Measurements from ENCODE around the gene GTSE1. TPM values are rescaled to one million over a fixed set of nuclear protein-coding genes. Genes with fewer than 3 reads are reported as not detected.

The GTSE1 gene
- total RNA-seq, 3 donors from 2014 or later: 0.29 to 0.48 TPM; not detected in 1

- H3K27me3 ChIP-seq: no peaks in the 10 kb centered on the region
- peak overlapping the region; percentile 81 to 88 (median 82) for H3K4me3 ChIP-seq
- H3K9me3 ChIP-seq: no peaks in the 10 kb centered on the region
- no peak for TF ChIP-seq POLR2AphosphoS5 (IDR thresholded peaks at IDR 0.05)
- no peak for TF ChIP-seq POLR2A (IDR thresholded peaks at IDR 0.05)
- TF ChIP-seq CTCF (IDR thresholded peaks at IDR 0.05): no peak
- no peak for DNase-seq (ENCODE audit: low spot score in 2 of 2)
- peak overlapping the region in 1 of 2 donors; percentile 86 for H3K27ac ChIP-seq
- intact Hi-C loops (cut with DNase I; ENCODE audit: low total_unique reads): no loop called here
- peaks cover 0 to 5% of the 10 kb centered on the region in 2 donors for H3K4me1 ChIP-seq
- no peaks in the 10 kb centered on the region for H3K36me3 ChIP-seq
These were observed 45.4 kb upstream of the GTSE1 start for GRCh38 chr22:46251266-46251665.

- TF ChIP-seq POLR2AphosphoS5 (IDR thresholded peaks at IDR 0.05): no peak
- no peak for TF ChIP-seq POLR2A (IDR thresholded peaks at IDR 0.05)
- no peak for TF ChIP-seq CTCF (IDR thresholded peaks at IDR 0.05)
- no peak overlapping the region for H3K4me3 ChIP-seq
- intact Hi-C loops (cut with DNase I; ENCODE audit: low total_unique reads): no loop called here
These were observed 44.8 kb upstream of the GTSE1 start for GRCh38 chr22:46251816-46252380.

GRCh38 chr22:46256358-46256958 is 40.2 kb upstream of the GTSE1 start:
- TF ChIP-seq POLR2A (IDR thresholded peaks at IDR 0.05) (no peak), POLR2AphosphoS5 (IDR thresholded peaks at IDR 0.05) (no peak), CTCF (IDR thresholded peaks at IDR 0.05) (no peak)
- Histone ChIP-seq H3K9me3 (no peaks in the 10 kb centered on the region), H3K27me3 (no peaks in the 10 kb centered on the region), H3K27ac (no peak overlapping the region), H3K4me3 (no peak overlapping the region), H3K36me3 (no peaks in the 10 kb centered on the region), H3K4me1 (no peaks in the 10 kb centered on the region)
- intact Hi-C loops (cut with DNase I; ENCODE audit: low total_unique reads): no loop called here
- no peak for DNase-seq (ENCODE audit: low spot score in 2 of 2)

More at GRCh38 chr22:46251816-46252380, 44.8 kb upstream of the GTSE1 start:
- Histone ChIP-seq H3K36me3 (no peaks in the 10 kb centered on the region), H3K27ac (no peak overlapping the region), H3K9me3 (no peaks in the 10 kb centered on the region), H3K27me3 (no peaks in the 10 kb centered on the region), H3K4me1 (peaks cover 0 to 5% of the 10 kb centered on the region in 2 donors)
- no peak for DNase-seq (ENCODE audit: low spot score in 2 of 2)

- H3K36me3 ChIP-seq: no peaks in the 10 kb centered on the region
These were observed 37.3 kb upstream of the GTSE1 start for GRCh38 chr22:46259374-46259773.

GRCh38 chr22:46260038-46260437 is 36.6 kb upstream of the GTSE1 start:
- no peak for DNase-seq (ENCODE audit: low spot score in 2 of 2)
- intact Hi-C loops (cut with DNase I; ENCODE audit: low total_unique reads): no loop called here
- Histone ChIP-seq H3K4me3 (no peak overlapping the region), H3K4me1 (no peaks in the 10 kb centered on the region), H3K36me3 (no peaks in the 10 kb centered on the region), H3K9me3 (no peaks in the 10 kb centered on the region), H3K27ac (no peak overlapping the region), H3K27me3 (no peaks in the 10 kb centered on the region)
- TF ChIP-seq POLR2A (IDR thresholded peaks at IDR 0.05) (no peak), CTCF (IDR thresholded peaks at IDR 0.05) (no peak), POLR2AphosphoS5 (IDR thresholded peaks at IDR 0.05) (no peak)

More at GRCh38 chr22:46259374-46259773, 37.3 kb upstream of the GTSE1 start:
- Histone ChIP-seq H3K4me1 (no peaks in the 10 kb centered on the region), H3K4me3 (no peak overlapping the region), H3K27ac (no peak overlapping the region), H3K27me3 (no peaks in the 10 kb centered on the region), H3K9me3 (no peaks in the 10 kb centered on the region)
- DNase-seq (ENCODE audit: low spot score in 2 of 2): no peak
- TF ChIP-seq POLR2A (IDR thresholded peaks at IDR 0.05): no peak
- intact Hi-C loops (cut with DNase I; ENCODE audit: low total_unique reads): no loop called here
